ENCODE results near the gene RAB31. TPM values are rescaled to one million over a fixed set of nuclear protein-coding genes. Genes with fewer than 3 reads are reported as not detected.

RAB31 gene
- total and polyA plus RNA-seq, 12 donors: 46.6 to 365 (median 136) TPM

GRCh38 chr18:9902832-9903231, 194.7 kb downstream of the RAB31 start:
- no peak for TF ChIP-seq CTCF (IDR thresholded peaks at IDR 0.05)
- TF ChIP-seq POLR2A (IDR thresholded peaks at IDR 0.05): no peak
- Histone ChIP-seq H3K36me3 (replicated peaks in 1 of 2) (no peaks in the 10 kb centered on the region), H3K9me3 (replicated peaks in 1 of 3) (no peaks in the 10 kb centered on the region), H3K27ac (no peak overlapping the region), H3K27me3 (no peaks in the 10 kb centered on the region), H3K4me3 (no peak overlapping the region), H3K4me1 (replicated peaks in 1 of 2) (peaks cover 6 to 15% of the 10 kb centered on the region in 2 donors)
- no peak for DNase-seq
- WGBS, 4 donors: 74 to 88% (median 87%) methylated on average over 10 of the region's 10 CpGs
- intact Hi-C loops (cut with DNase I): no loop called here

GRCh38 chr18:9905401-9905922, 197.4 kb downstream of the RAB31 start:
- DNase-seq: no peak
- Histone ChIP-seq H3K4me3 (no peak overlapping the region), H3K4me1 (replicated peaks in 1 of 2) (no peaks in the 10 kb centered on the region), H3K36me3 (replicated peaks in 1 of 2) (no peaks in the 10 kb centered on the region), H3K27ac (no peak overlapping the region), H3K27me3 (no peaks in the 10 kb centered on the region), H3K9me3 (replicated peaks in 1 of 3) (no peaks in the 10 kb centered on the region)
- intact Hi-C loops (cut with DNase I): no loop called here
- 64 to 81% (median 72%) methylated on average over 5 of the region's 5 CpGs for whole genome bisulfite sequencing, 4 donors
- TF ChIP-seq CTCF (IDR thresholded peaks at IDR 0.05): no peak
- TF ChIP-seq POLR2A (IDR thresholded peaks at IDR 0.05): no peak

GRCh38 chr18:9906481-9906880, 198.4 kb downstream of the RAB31 start:
- no peak overlapping the region for H3K27ac ChIP-seq
- 77 to 84% (median 80%) methylated on average over 3 of the region's 3 CpGs for WGBS, 4 donors
- H3K27me3 ChIP-seq: no peaks in the 10 kb centered on the region
- no peaks in the 10 kb centered on the region for H3K4me1 ChIP-seq (replicated peaks in 1 of 2)
- intact Hi-C loops (cut with DNase I): no loop called here
- H3K36me3 ChIP-seq (replicated peaks in 1 of 2): no peaks in the 10 kb centered on the region
- TF ChIP-seq POLR2A (IDR thresholded peaks at IDR 0.05) (no peak), CTCF (IDR thresholded peaks at IDR 0.05) (no peak)
- no peak for DNase-seq
- no peaks in the 10 kb centered on the region for H3K9me3 ChIP-seq (replicated peaks in 1 of 3)
- no peak overlapping the region for H3K4me3 ChIP-seq

GRCh38 chr18:9907867-9908266, 199.8 kb downstream of the RAB31 start:
- H3K27ac ChIP-seq: no peak overlapping the region
- intact Hi-C loops (cut with DNase I): no loop called here
- TF ChIP-seq POLR2A (IDR thresholded peaks at IDR 0.05): no peak
- no peak for TF ChIP-seq CTCF (IDR thresholded peaks at IDR 0.05)
- no peaks in the 10 kb centered on the region for H3K4me1 ChIP-seq (replicated peaks in 1 of 2)
- H3K36me3 ChIP-seq (replicated peaks in 1 of 2): no peaks in the 10 kb centered on the region
- H3K27me3 ChIP-seq: no peaks in the 10 kb centered on the region
- WGBS, 4 donors: 85 to 89% (median 88%) methylated on average over 4 of the region's 4 CpGs
- no peaks in the 10 kb centered on the region for H3K9me3 ChIP-seq (replicated peaks in 1 of 3)
- no peak for DNase-seq
- H3K4me3 ChIP-seq: no peak overlapping the region
